GOT3 (cell line): ENCODE measurements around the gene PLPP6.

Experiments
- DNase-seq: peaks from one replicate; lab custom pipeline; 2025; ENCODE audit warnings: mixed read lengths; lab: John Stamatoyannopoulos, UW

PLPP6 gene

DNA sequence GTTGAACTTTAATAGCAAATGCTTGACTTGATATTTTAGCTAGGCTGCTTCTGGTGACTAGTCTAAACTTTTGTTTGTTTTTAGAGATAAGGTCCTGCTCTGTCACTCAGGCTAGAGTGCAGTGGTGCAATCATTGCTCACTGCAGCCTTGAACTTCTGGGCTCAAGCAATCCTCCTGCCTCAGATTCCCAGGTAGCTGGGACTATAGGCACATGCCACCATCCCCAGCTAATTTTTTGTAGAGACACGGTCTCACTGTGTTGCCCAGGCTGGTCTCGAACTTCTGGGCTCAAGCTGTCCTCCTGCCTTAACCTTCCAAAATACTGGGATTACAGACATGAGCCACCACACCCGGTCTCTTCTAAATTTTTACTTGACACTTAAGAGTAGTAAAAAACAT lies 38.0 kb downstream of the PLPP6 start:
- DNase-seq, result no peak

DNA sequence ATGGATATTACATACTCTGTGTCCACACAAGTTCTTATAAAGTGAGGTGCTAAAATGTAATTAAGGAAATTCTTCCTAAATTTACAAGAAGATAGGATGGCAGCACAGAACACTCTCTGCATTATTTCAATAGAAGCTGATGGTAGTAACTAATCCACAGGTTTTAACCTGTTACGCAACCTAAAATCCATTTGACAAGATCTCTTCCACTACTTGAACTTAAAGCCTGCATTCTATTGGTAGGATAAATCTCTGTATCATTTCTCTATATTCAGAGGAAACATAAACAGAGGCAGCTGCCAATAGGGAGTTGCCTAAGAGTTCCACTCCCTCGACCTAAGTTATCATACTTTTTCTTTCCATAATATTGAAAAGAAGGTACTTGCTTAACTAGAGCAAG lies 38.8 kb downstream of the PLPP6 start:
- no peak for DNase-seq

DNA sequence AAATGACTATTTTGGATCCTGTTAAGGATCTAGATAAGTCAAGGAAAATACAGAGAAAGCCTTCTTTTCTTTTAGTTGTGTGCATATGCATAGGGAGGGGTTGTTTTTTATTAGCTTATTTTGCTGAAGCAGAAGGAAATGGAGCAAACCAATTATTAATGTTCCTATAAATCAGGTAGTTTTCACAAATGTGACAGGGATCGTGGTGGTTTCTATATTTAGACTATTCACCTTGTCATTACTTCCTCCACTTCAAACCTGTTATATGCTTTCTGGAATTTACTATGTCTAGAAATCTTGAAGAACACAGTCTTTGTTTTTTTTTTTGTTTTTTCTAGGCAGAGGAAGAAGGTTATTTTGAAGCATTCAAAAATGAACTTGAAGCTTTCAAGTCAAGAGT lies 39.4 kb downstream of the PLPP6 start:
- no peak for DNase-seq

DNA sequence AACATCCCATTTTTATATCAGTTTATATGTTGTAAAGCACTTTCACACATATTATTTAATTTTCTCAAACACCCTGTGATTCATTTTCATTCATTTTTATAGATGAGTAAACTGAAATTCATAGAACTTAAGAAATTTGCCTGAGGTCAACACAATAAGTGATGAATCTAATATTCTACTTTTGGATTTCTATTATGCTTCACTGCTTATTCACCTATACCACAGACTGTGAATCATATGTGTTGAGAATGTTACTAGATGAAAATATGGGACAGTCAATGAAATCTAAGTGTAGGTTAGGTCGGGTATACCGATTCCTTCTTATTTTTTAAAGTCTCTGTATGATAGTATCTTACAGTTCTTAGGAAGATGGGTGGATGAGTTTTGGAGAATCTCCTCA lies 42.0 kb downstream of the PLPP6 start:
- DNase-seq, result no peak

DNA sequence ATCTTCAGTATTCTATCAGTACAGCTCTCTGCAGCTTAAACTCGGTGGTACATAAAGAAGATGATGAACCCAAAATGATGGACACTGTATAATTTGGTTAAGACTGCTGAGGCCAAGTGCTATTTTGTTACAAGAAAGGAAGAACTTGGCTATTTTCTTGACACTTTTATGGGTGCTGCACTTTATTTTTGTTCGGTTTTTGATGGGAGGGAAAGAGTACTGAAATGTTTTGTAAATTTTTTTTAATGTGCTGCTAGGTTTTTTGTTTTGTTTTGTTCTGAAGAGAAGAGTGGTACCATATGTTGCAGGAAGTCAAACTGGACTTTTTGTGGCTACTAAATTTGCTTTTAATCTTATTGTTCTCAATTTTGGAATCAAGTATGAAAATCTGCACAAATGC lies 43.9 kb downstream of the PLPP6 start:
- no peak for DNase-seq

DNA sequence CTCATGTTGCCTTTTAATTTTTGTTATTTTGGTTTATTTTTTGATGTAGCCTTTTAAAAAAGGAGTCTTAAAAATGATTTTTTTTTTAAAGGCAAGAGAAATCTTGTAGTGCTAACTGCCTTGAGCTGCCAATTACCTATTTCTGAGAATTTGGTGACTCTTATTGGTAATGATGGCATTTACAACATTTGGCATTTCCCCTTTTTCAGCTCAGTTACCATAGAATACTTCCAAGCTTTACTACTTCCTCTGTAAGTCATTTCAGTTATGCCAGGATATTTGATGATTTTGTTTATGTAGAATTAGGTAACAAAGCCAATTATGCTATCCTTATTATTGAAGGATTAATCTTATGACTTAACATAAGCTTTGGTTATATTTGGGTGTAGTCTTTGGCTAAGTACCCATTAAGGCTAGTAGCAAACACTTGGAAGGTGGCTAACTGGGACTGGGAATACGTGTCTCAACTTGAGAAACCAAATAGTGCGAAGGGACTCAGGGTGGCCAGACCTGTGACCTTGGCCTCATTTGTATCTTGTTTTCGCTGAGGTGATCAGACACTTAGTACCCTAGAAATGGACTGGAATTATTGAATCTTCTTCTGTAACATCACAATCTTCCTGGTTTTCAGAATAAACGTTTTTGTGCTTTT lies 45.0 kb downstream of the PLPP6 start:
- DNase-seq, result no peak

DNA sequence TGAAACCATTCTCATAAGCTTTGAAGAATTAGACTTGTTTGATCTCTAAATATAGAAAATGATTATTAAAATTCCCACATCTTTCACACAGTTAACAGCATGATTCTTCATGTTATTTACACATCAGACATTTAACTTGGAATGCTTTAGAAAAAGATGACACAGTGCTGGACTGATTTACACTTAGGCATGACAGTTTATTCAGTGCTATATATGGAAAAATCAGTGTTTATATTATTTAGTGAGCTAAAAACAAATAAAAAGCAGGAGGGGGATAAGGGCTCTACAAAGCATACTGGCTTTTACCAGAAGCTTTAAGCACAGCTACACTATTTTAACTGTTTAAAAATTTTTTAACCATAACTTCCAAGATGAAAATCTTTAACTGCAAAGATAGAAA lies 47.3 kb downstream of the PLPP6 start:
- DNase-seq, result no peak

DNA sequence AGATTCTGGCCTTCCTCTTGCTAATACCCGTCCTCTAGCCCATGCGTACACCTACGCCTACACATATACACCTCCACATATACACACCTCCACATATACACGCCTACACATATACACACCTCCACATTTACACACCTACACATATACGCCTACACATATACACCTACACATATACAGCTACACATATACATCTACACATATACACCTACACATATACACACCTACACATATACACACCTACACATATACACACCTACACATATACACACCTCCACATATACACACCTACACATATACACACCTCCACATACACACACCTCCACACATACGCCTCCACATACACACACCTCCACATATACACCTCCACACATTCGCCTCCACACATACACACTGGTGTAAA lies 51.8 kb downstream of the PLPP6 start:
- DNase-seq, result no peak

DNA sequence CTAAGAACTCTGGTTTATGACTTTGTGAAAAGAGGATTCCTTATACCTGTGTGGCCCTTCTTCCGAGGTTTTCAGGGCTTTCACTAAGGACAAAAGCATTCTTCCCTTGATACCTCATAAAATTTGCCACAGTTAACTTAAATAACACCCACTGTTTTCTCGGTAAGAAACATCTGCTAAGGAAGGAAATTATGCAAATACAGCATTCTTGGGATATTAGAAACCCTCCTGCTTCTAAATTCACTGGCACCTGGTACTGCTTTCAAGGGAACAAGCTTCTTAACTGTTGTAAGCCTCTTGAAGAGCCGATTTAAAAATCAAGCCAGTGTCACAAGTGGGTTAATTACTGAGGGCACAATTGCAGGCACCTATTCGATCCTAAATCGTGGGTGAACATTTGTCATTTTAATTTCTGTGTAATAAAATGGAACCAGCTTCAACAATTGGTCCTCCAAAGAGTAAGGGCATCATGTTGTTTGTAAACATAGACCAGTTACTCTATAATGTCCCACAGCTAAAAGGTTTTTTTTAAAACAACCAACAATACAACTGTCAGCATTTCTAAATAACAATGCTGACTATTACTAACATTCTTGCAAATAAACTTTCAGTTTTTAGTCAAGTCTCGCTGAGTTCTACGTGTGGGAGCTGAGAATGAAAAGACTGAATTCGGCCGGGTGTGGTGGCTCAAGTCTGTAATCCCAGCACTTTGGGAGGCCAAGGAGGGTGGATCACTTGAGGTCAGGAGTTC lies 52.3 kb downstream of the PLPP6 start:
- no peak for DNase-seq
